HG02798 (cell line): ENCODE measurements around the gene HOXB1.

Source experiments
- ATAC-seq: cut with Tn5 transposase; IDR thresholded peaks from one replicate; pipeline ENCODE4 v1.9.1; 2021; ENCODE audit warnings: mild to moderate bottlenecking; ENCODE audit not compliant: unreplicated experiment, poor library complexity

HOXB1 gene

DNA sequence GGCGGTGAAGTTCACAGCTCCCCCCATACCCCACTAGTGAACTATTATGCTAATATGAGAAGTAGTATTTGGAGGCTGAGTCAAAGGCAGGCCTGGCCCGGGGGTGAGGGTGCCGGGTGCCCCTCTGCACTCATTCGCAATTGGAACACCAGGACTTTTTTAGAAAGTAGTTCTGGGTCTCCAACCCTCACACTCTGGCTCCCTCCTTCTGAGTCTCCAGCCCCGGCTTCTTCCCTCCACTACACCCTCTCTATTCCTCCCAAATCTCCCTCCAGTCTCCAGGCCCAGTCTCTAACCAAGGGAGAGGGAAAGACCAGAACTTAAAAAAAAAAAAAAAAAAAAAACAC is 25.4 kb upstream of the HOXB1 start:
- no peak for ATAC-seq

GRCh38 chr17:48555258-48556228 is 24.7 kb upstream of the HOXB1 start:
- ATAC-seq, result no peak

GRCh38 chr17:48554412-48555257 is 23.8 kb upstream of the HOXB1 start:
- ATAC-seq, result no peak

DNA sequence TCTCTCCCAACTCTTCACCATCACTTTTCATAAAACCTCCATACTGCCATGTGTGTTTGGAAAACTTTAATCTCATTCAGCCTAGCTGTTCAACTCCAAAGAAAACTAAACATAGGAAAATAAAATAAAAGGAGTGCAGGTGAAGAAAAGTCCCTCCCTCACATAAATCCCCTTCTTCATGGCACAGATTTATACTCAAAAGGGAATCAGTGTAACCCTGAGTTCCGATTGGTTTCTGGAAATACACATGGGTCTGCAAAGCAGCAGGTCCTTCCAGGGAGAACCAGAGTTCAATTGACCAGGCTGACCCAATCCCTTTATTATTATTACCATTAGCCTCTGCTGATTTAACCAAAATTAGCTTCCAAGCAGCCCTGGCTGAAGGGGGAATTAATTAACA is 23.0 kb upstream of the HOXB1 start:
- ATAC-seq, result no peak

DNA sequence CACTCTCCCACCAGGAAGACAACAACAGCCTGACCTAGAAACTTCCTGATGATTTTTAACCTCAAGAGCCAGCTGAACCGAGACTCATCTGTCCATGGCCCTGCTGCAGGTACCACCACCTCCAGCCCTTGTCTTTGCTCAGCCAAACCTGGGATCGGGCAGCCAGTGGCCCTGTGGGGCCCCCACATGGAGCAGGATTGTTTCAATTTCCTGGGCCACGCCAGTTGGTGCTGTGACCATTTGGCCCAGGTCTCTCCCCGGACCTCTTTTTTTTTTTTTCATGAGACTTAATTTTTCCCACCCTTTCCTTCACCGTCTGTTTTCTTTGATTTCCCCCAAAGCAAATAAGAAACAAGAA is 22.4 kb upstream of the HOXB1 start:
- no peak for ATAC-seq

DNA sequence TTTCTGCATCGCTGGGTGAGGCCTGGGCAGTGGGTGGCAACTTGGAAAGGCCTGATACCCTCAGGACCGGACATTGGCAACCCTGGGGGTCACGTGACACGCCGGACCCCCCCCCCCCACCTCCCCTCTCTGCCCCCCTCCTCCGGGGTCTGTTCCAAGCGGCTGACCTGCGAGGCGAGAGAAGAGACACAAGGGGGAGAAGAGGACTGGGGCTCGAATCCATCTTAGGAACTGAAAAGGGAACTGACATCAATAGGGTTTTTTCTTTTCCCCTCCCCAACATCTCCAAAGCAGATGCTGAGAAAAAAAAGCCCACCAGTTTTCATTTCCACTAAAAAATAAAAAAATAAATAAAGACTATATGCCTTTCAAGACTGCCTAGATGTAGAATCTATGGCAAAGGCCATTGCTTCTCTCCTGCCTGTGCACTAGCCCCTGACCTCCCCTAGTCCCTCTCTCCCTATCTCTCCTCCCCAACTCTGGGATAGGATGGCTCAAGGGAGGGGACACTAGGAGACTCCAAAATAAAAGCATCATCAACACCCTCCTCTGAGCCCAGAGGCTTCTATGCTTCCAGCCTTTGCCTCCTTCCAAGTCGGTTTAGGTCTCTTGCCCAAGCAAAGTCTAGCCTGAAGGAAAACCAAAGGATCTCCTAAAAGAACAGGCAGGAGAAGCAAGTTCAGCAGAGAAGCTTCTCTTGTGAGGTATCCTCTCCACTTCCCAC is 21.8 kb upstream of the HOXB1 start:
- ATAC-seq, result no peak

DNA sequence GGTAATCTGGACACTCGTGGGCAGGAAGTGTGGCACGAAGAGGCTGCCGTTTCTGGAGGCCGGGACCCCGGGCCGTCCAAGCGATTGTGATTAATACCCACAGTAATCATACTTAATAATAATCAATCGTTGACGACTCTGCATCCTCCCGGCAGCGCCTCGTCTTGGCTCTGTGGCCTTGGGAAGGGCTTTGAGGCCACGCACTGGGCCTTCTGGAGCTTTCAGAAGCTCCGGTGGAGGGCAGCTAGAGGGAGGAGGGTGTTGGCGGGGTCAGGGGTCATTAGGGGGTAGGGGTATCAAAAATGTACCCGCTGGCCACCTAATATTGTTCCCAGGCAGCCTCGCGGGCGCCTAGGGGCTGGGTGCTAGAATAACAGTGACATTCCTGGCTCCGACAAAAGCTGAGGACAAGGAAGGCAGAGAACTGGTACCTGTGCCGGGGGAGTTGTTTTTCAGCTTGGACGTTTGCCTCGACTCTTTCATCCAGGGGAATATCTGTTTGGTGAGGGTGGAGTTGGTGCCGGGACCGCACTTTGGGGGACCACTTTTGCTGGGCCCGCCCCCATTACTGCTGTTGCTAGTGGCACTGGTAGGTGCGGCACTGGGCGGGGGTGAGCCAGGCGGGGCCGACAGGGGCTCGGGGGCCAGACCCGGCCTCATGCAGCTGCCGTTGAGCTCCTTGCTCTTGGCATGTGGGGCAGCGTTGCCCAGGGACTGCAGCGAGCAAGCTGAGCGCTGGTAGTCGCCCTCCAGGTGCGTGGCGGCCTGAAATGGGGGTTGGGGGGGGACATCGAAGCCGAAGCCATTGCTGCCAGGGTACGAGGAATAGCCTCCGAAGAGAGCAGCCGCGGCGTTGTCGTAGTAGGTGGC is 21.0 kb upstream of the HOXB1 start:
- ATAC-seq, result no peak

DNA sequence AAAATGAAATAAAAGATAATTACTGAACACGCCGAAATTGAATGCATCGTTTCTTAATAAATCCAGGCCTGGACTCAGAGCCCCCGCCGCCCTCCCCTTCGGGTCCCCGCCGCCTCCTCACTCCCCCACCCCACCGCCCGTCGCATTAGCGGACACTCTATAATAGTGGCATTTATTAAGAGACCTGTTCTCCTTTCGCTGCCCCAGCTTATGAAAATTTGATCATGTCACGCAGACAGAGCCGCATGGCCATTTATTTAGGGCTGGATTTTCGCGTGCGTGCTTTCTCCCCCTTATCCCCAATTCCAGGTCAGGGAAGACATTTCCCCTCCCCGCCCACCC is 20.4 kb upstream of the HOXB1 start:
- no peak for ATAC-seq

GRCh38 chr17:48550502-48551213 is 19.8 kb upstream of the HOXB1 start:
- no peak for ATAC-seq

GRCh38 chr17:48549914-48550501 is 19.2 kb upstream of the HOXB1 start:
- no peak for ATAC-seq

GRCh38 chr17:48549281-48549630 is 18.4 kb upstream of the HOXB1 start:
- ATAC-seq, result no peak

- ATAC-seq, result no peak
Measured at GRCh38 chr17:48548523-48549280, 17.9 kb upstream of the HOXB1 start.

DNA sequence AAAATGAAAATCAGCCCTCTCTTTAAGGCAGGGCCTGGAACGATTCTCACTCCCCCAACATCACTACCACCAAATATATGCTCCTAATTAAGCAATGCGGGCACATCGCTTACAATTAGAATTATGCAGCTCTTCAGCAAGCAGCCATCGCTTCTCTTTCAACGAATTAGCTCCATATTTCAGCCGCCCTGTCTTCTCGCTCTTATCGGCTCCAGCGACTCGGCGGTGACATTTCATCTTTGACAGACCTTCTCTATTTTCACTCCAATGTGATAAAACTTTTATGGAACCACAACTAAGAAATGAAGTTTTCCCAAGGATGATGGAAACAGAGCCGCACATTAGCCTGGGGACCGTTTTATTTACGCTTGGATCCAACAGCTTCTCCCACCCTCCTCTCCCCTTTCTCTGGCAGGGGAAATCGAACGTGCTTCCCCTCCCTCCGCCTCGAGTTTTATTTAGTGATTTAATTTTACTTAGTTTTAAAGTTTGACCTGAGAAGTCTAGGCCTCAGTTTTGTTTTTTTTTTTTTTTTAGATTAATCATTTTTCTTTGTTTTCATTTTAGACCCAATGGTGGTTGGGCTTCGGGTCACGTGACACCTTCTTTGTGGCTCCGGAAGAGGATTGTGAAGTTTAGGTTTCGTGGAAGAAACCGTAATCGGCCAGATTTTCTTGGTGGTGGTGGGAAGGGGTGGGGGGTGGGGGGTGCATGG is 17.2 kb upstream of the HOXB1 start:
- no peak for ATAC-seq

DNA sequence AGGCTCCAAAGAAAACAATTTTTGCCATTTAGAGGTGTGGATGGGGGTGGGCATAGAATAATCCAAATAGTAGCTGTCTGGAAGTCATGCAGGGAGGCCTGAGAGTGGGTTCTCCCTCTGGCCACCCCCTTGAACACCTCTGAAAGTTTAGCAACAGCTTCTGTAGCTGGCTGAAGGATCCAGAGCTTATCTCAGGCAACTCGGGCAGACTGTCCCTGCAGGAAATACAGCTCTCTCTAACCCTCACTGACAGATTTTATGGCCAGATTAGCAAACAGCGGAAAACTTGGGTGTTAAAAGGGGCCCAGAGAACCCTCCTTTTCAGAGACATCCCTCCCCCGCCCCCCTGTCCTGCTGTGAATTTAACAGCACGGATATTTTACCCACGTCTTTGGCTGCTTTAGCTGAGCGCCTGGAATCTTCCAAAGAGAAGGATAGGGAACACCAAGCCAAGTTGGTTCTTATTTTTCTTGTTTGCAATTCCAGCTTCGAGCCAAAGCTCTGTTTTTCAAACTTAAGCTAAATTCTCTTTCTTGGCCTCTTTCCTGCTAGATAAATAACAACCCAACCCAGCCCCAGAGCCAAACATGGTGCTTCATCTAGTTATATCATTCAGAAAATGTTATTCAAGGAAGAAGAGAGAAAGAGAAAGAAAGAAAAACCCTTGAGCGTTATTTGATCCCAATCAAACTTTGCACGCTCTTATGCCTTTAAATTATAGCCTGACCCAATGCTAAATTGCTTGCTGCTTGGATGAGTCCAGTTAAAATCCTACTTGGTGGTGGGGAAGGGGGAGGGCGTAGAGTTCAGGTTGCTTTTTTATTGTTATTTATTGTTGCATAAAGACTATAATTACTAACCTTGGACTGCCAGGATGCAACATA is 16.4 kb upstream of the HOXB1 start:
- no peak for ATAC-seq

GRCh38 chr17:48546137-48546923 is 15.5 kb upstream of the HOXB1 start:
- ATAC-seq, result no peak

- no peak for ATAC-seq
Measured at GRCh38 chr17:48545539-48545938, 14.7 kb upstream of the HOXB1 start.
